NCI-H524 treated with DMSO at 0.1 percent for 48 hours (cell line): ENCODE results near the gene GREM2.

Experiments used
- DNase-seq: peaks from one replicate; lab custom pipeline; 2025; lab: John Stamatoyannopoulos, UW

The GREM2 gene

GRCh38 chr1:240498335-240498734 lies 113.6 kb downstream of the GREM2 start:
- DNase-seq = no peak

- DNase-seq = no peak
Measured at GRCh38 chr1:240497908-240498307, 114.0 kb downstream of the GREM2 start.

- DNase-seq = no peak
Measured at GRCh38 chr1:240496941-240497340, 115.0 kb downstream of the GREM2 start.

- no peak for DNase-seq
Measured at GRCh38 chr1:240496356-240496755, 115.6 kb downstream of the GREM2 start.

GRCh38 chr1:240495601-240496000 lies 116.4 kb downstream of the GREM2 start:
- no peak for DNase-seq

- no peak for DNase-seq
Measured at GRCh38 chr1:240492832-240493440, 119.0 kb downstream of the GREM2 start.

GRCh38 chr1:240491796-240492195 lies 120.2 kb downstream of the GREM2 start:
- DNase-seq = no peak

GRCh38 chr1:240491156-240491555 lies 120.8 kb downstream of the GREM2 start:
- DNase-seq = no peak

GRCh38 chr1:240487493-240487892 lies 124.5 kb downstream of the GREM2 start:
- no peak for DNase-seq

- no peak for DNase-seq
Measured at GRCh38 chr1:240486611-240487010, 125.3 kb downstream of the GREM2 start.

GRCh38 chr1:240484804-240485443 lies 127.0 kb downstream of the GREM2 start:
- DNase-seq = peak; percentile 42

- no peak for DNase-seq
Measured at GRCh38 chr1:240478536-240478935, 133.4 kb downstream of the GREM2 start.

- DNase-seq = no peak
Measured at GRCh38 chr1:240475832-240476231, 136.1 kb downstream of the GREM2 start.

GRCh38 chr1:240474133-240474614 lies 137.8 kb downstream of the GREM2 start:
- no peak for DNase-seq

- DNase-seq = no peak
Measured at GRCh38 chr1:240468656-240469055, 143.3 kb downstream of the GREM2 start.

GRCh38 chr1:240467895-240468294 lies 144.1 kb downstream of the GREM2 start:
- DNase-seq = no peak

GRCh38 chr1:240466509-240466908 lies 145.4 kb downstream of the GREM2 start:
- no peak for DNase-seq

- no peak for DNase-seq
Measured at GRCh38 chr1:240465531-240465940, 146.4 kb downstream of the GREM2 start.

GRCh38 chr1:240464099-240464498 lies 147.9 kb downstream of the GREM2 start:
- no peak for DNase-seq

- peak; percentile 69 for DNase-seq
Measured at GRCh38 chr1:240462766-240463395, 149.1 kb downstream of the GREM2 start.

GRCh38 chr1:240462277-240462676 lies 149.7 kb downstream of the GREM2 start:
- DNase-seq = no peak

- DNase-seq = no peak
Measured at GRCh38 chr1:240457203-240457602, 154.8 kb downstream of the GREM2 start.

GRCh38 chr1:240455228-240455821 lies 156.6 kb downstream of the GREM2 start:
- no peak for DNase-seq
